HEK293 (cell line): ENCODE measurements around the gene B3GNT3.

Experiments
- AEBP2 ChIP-seq: fragments of 450-650 bp; formaldehyde crosslinking; IDR thresholded peaks from 2 replicates; pipeline ENCODE4 v1.5.1; 2016; ENCODE audit warnings: missing biosample characterization, missing genetic modification characterization, borderline replicate concordance
- BCL11B ChIP-seq: fragments of 450-650 bp; formaldehyde crosslinking; IDR thresholded peaks from 2 replicates; pipeline ENCODE4 v1.5.1; 2016; ENCODE audit warnings: low read depth, missing biosample characterization, missing genetic modification characterization
- HOXC10 ChIP-seq: sonication (generic); formaldehyde crosslinking; IDR thresholded peaks from 2 replicates; pipeline ENCODE4 v1.8.1; 2023; ENCODE audit warnings: mild to moderate bottlenecking, missing genetic modification reagents
- MZF1 ChIP-seq: fragments of 450-650 bp; formaldehyde crosslinking; IDR thresholded peaks from 2 replicates; pipeline ENCODE4 v1.5.1; 2017; ENCODE audit warnings: missing biosample characterization, missing genetic modification characterization, borderline replicate concordance
- PBX3 ChIP-seq: sonication (generic); formaldehyde crosslinking; IDR thresholded peaks from 2 replicates; pipeline ENCODE4 v1.8.1; 2022; ENCODE audit warnings: mild to moderate bottlenecking, moderate library complexity, missing genetic modification reagents
- PRDM6 ChIP-seq: fragments of 450-650 bp; formaldehyde crosslinking; IDR thresholded peaks from 2 replicates; pipeline ENCODE4 v1.5.1; 2017; ENCODE audit warnings: missing biosample characterization, missing genetic modification characterization
- RBAK ChIP-seq: fragments of 450-650 bp; formaldehyde crosslinking; IDR thresholded peaks from 2 replicates; pipeline ENCODE4 v1.5.1; 2016; ENCODE audit warnings: missing biosample characterization, missing genetic modification characterization
- YY1 ChIP-seq: fragments of 450-650 bp; formaldehyde crosslinking; IDR thresholded peaks from 2 replicates; pipeline ENCODE4 v1.5.1; 2018; ENCODE audit warnings: missing biosample characterization, missing genetic modification characterization
- YY2 ChIP-seq: fragments of 450-650 bp; formaldehyde crosslinking; IDR thresholded peaks from 2 replicates; pipeline ENCODE4 v1.5.1; 2016; ENCODE audit warnings: missing biosample characterization, missing genetic modification characterization
- ZBTB1 ChIP-seq: fragments of 450-650 bp; formaldehyde crosslinking; IDR thresholded peaks from 2 replicates; pipeline ENCODE4 v1.5.1; 2016; ENCODE audit warnings: missing biosample characterization, missing genetic modification characterization
- ZBTB49 ChIP-seq: fragments of 450-650 bp; formaldehyde crosslinking; IDR thresholded peaks from 2 replicates; pipeline ENCODE4 v1.5.1; 2016; ENCODE audit warnings: missing biosample characterization, missing genetic modification characterization, low read depth
- ZEB2 ChIP-seq: fragments of 450-650 bp; formaldehyde crosslinking; IDR thresholded peaks from 2 replicates; pipeline ENCODE4 v1.5.1; 2016; ENCODE audit warnings: missing biosample characterization, missing genetic modification characterization
- ZNF132 ChIP-seq: fragments of 450-650 bp; formaldehyde crosslinking; IDR thresholded peaks from 2 replicates; pipeline ENCODE4 v1.5.1; 2017; ENCODE audit warnings: missing biosample characterization, missing genetic modification characterization, borderline replicate concordance
- ZNF18 ChIP-seq: fragments of 450-650 bp; formaldehyde crosslinking; IDR thresholded peaks from 2 replicates; pipeline ENCODE4 v1.5.1; 2016; ENCODE audit warnings: missing biosample characterization, missing genetic modification characterization
- ZNF184 ChIP-seq: fragments of 450-650 bp; IDR thresholded peaks from 2 replicates; pipeline ENCODE4 v1.5.1; 2018; ENCODE audit warnings: missing biosample characterization, mild to moderate bottlenecking, missing genetic modification characterization
- ZNF24 ChIP-seq: fragments of 450-650 bp; formaldehyde crosslinking; IDR thresholded peaks from 2 replicates; pipeline ENCODE4 v1.5.1; 2016; ENCODE audit warnings: missing biosample characterization, missing genetic modification characterization
- ZNF302 ChIP-seq: fragments of 450-650 bp; formaldehyde crosslinking; IDR thresholded peaks from 2 replicates; pipeline ENCODE4 v1.5.1; 2016; ENCODE audit warnings: missing biosample characterization, missing genetic modification characterization, low read depth
- ZNF341 ChIP-seq: fragments of 450-650 bp; formaldehyde crosslinking; IDR thresholded peaks from 2 replicates; pipeline ENCODE4; 2016; ENCODE audit warnings: low read depth, missing biosample characterization, missing genetic modification characterization
- ZNF362 ChIP-seq: fragments of 450-650 bp; formaldehyde crosslinking; IDR thresholded peaks from 2 replicates; pipeline ENCODE4 v1.5.1; 2016; ENCODE audit warnings: missing biosample characterization, missing genetic modification characterization
- ZNF398 ChIP-seq: fragments of 450-650 bp; formaldehyde crosslinking; IDR thresholded peaks from 2 replicates; pipeline ENCODE4 v1.5.1; 2017; ENCODE audit warnings: missing biosample characterization, missing genetic modification characterization
- ZNF513 ChIP-seq: fragments of 450-650 bp; IDR thresholded peaks from 2 replicates; pipeline ENCODE4 v1.5.1; 2018; ENCODE audit warnings: missing biosample characterization, missing genetic modification characterization
- ZNF555 ChIP-seq: fragments of 450-650 bp; formaldehyde crosslinking; conservative IDR thresholded peaks from 2 replicates; pipeline ENCODE4 v1.5.1; 2017; ENCODE audit warnings: missing biosample characterization, mild to moderate bottlenecking, missing genetic modification characterization, inconsistent platforms
- ZNF660 ChIP-seq: fragments of 450-650 bp; IDR thresholded peaks from 2 replicates; pipeline ENCODE4 v1.5.1; 2018; ENCODE audit warnings: missing biosample characterization, mild to moderate bottlenecking, missing genetic modification characterization
- ZNF664 ChIP-seq: fragments of 450-650 bp; formaldehyde crosslinking; IDR thresholded peaks from 2 replicates; pipeline ENCODE4 v1.5.1; 2016; ENCODE audit warnings: missing biosample characterization, missing genetic modification characterization

The B3GNT3 gene

GRCh38 chr19:17778968-17779929 is 15.7 kb upstream of the B3GNT3 start (continued):
- no peak for TF ChIP-seq ZNF555
- no peak for TF ChIP-seq RBAK (tag by site-specific recombination)
- TF ChIP-seq ZBTB1 (tag by site-specific recombination), result no peak
- peak; percentile 45 for TF ChIP-seq ZNF341 (tag by site-specific recombination)
- no peak for TF ChIP-seq YY1 (tag by site-specific recombination)
- no peak for TF ChIP-seq ZNF664 (tag by site-specific recombination)
- TF ChIP-seq AEBP2 (tag by site-specific recombination), result no peak
- no peak for TF ChIP-seq ZNF302
- no peak; the same call in 1 of the 2 replicates for TF ChIP-seq BCL11B (tag by site-specific recombination)
- TF ChIP-seq ZEB2, result no peak
- TF ChIP-seq MZF1, result no peak
- no peak for TF ChIP-seq YY2 (tag by site-specific recombination)
- TF ChIP-seq PRDM6 (tag by site-specific recombination), result no peak
- TF ChIP-seq PBX3 (CRISPR knock-in tag), result no peak
- no peak for TF ChIP-seq HOXC10 (CRISPR knock-in tag)
- TF ChIP-seq ZNF184 (tag by site-specific recombination), result no peak
- no peak for TF ChIP-seq ZNF24
- no peak for TF ChIP-seq ZNF513
- TF ChIP-seq ZNF660, result no peak
- peak; percentile 93 for TF ChIP-seq ZNF398
- no peak for TF ChIP-seq ZNF18 (tag by site-specific recombination)
- TF ChIP-seq ZBTB49, result no peak
- TF ChIP-seq ZNF362 (tag by site-specific recombination), result no peak
- TF ChIP-seq ZNF132, result no peak
